ENCODE data around the gene HOXC6. TPM values are rescaled to one million over a fixed set of nuclear protein-coding genes. Genes with fewer than 3 reads are reported as not detected.

HOXC6 gene
- total RNA-seq, result 0.15 TPM
- long read RNA-seq, result 0 reads

GRCh38 chr12:54028314-54029201 is at the start of gene HOXC6:
TSS of gene HOXC6 (plus strand) at chr12:54028440. CDS start at chr12:54028522, 82 bp downstream.
- ATAC-seq (no peak), DNase-seq (no peak)
- intact Hi-C loops (cut with micrococcal nuclease), result no loop called here

GRCh38 chr12:53978477-53979356 is 49.5 kb upstream of the HOXC6 start:
- DNase-seq (no peak), ATAC-seq (no peak)
- intact Hi-C loops (cut with micrococcal nuclease), result no loop called here

GRCh38 chr12:53980104-53980801 is 48.0 kb upstream of the HOXC6 start:
- intact Hi-C loops (cut with micrococcal nuclease), result no loop called here
- DNase-seq, result no peak
- no peak for ATAC-seq

GRCh38 chr12:53980802-53981496 is 47.3 kb upstream of the HOXC6 start:
- DNase-seq, result no peak
- no peak for ATAC-seq
- intact Hi-C loops (cut with micrococcal nuclease), result no loop called here

- intact Hi-C loops (cut with micrococcal nuclease), result no loop called here
- DNase-seq (no peak), ATAC-seq (no peak)
Measured at GRCh38 chr12:53981634-53982565, 46.3 kb upstream of the HOXC6 start.

GRCh38 chr12:53982648-53983567 is 45.3 kb upstream of the HOXC6 start:
- ATAC-seq (no peak), DNase-seq (no peak)
- intact Hi-C loops (cut with micrococcal nuclease), result no loop called here

GRCh38 chr12:53983568-53983949 is 44.7 kb upstream of the HOXC6 start:
- intact Hi-C loops (cut with micrococcal nuclease), result no loop called here
- ATAC-seq (no peak), DNase-seq (no peak)

- ATAC-seq (no peak), DNase-seq (no peak)
- intact Hi-C loops (cut with micrococcal nuclease), result no loop called here
Measured at GRCh38 chr12:53983950-53984572, 44.2 kb upstream of the HOXC6 start.

- ATAC-seq (peak; percentile 39), DNase-seq (peak; percentile 77)
- intact Hi-C loops (cut with micrococcal nuclease), result no loop called here
Measured at GRCh38 chr12:53984901-53985691, 43.1 kb upstream of the HOXC6 start, which contains the start of gene HOXC10. TSS of gene HOXC10 (plus strand) at chr12:53985146. CDS start at chr12:53985260, 114 bp downstream.

GRCh38 chr12:53985692-53985993 is 42.6 kb upstream of the HOXC6 start:
- intact Hi-C loops (cut with micrococcal nuclease), result no loop called here
- ATAC-seq (no peak), DNase-seq (no peak)

- no peak for ATAC-seq
- intact Hi-C loops (cut with micrococcal nuclease), result no loop called here
- DNase-seq, result no peak
Measured at GRCh38 chr12:53985994-53986685, 42.1 kb upstream of the HOXC6 start.

- no peak for DNase-seq
- ATAC-seq, result no peak
- intact Hi-C loops (cut with micrococcal nuclease), result no loop called here
Measured at GRCh38 chr12:53986686-53987483, 41.4 kb upstream of the HOXC6 start.

- intact Hi-C loops (cut with micrococcal nuclease), result no loop called here
- ATAC-seq (no peak), DNase-seq (no peak)
Measured at GRCh38 chr12:53987787-53988230, 40.4 kb upstream of the HOXC6 start.

- intact Hi-C loops (cut with micrococcal nuclease), result no loop called here
- ATAC-seq (no peak), DNase-seq (no peak)
Measured at GRCh38 chr12:53988541-53989226, 39.6 kb upstream of the HOXC6 start.

Data from left ventricle myocardium superior (tissue), 1 donor.